ENCODE data around the gene MDFIC. TPM values are rescaled to one million over a fixed set of nuclear protein-coding genes. Genes with fewer than 3 reads are reported as not detected.

Gene MDFIC
- total RNA-seq, 6 donors from 2014 or later, result 13.8 to 63.9 (median 31.8) TPM

- Histone ChIP-seq H3K4me3 (no peak overlapping the region), H3K9me3 (no peaks in the 10 kb centered on the region), H3K27me3 (no peaks in the 10 kb centered on the region), H3K4me1 (peaks cover 7 to 24% (median 18%) of the 10 kb centered on the region in 4 donors), H3K27ac (no peak overlapping the region), H3K36me3 (peaks cover 0 to 3% (median 0%) of the 10 kb centered on the region in 4 donors)
- TF ChIP-seq EP300 (IDR thresholded peaks at IDR 0.05), result no peak
- no peak for TF ChIP-seq CTCF (IDR thresholded peaks at IDR 0.05)
- no peak for TF ChIP-seq POLR2A (IDR thresholded peaks at IDR 0.05)
- TF ChIP-seq POLR2AphosphoS5 (IDR thresholded peaks at IDR 0.05), result no peak
- DNase-seq (no peak), ATAC-seq (ENCODE audit: low FRiP score in 2 of 2) (no peak)
- whole genome bisulfite sequencing, 2 donors, result 83 to 87% methylated on average over 2 of the region's 2 CpGs
These were observed 63.3 kb downstream of the MDFIC start for GRCh38 chr7:114985116-114985715.

- no peak for DNase-seq
- H3K4me3 ChIP-seq, result no peak overlapping the region
- peaks cover 0 to 3% (median 0%) of the 10 kb centered on the region in 4 donors for H3K36me3 ChIP-seq
- 81 to 99% methylated on average over 3 of the region's 3 CpGs for WGBS, 2 donors
- ATAC-seq (ENCODE audit: low FRiP score in 2 of 2), result no peak
- no peaks in the 10 kb centered on the region for H3K27me3 ChIP-seq
- H3K9me3 ChIP-seq, result no peaks in the 10 kb centered on the region
- H3K4me1 ChIP-seq, result peaks cover 5 to 23% (median 16%) of the 10 kb centered on the region in 4 donors
- TF ChIP-seq EP300 (IDR thresholded peaks at IDR 0.05) (no peak), CTCF (IDR thresholded peaks at IDR 0.05) (no peak), POLR2AphosphoS5 (IDR thresholded peaks at IDR 0.05) (no peak), POLR2A (IDR thresholded peaks at IDR 0.05) (no peak)
- H3K27ac ChIP-seq, result peak overlapping the region in 1 of 4 donors; percentile 72
These were observed 64.6 kb downstream of the MDFIC start for GRCh38 chr7:114986190-114987180.

- Histone ChIP-seq H3K36me3 (peaks cover 0 to 3% (median 0%) of the 10 kb centered on the region in 4 donors), H3K9me3 (no peaks in the 10 kb centered on the region), H3K27me3 (no peaks in the 10 kb centered on the region), H3K4me1 (peaks cover 5 to 19% (median 14%) of the 10 kb centered on the region in 4 donors), H3K4me3 (no peak overlapping the region), H3K27ac (peak overlapping the region; percentile 53 to 72 (median 58))
- TF ChIP-seq EP300 (IDR thresholded peaks at IDR 0.05), result no peak
- no peak for TF ChIP-seq POLR2AphosphoS5 (IDR thresholded peaks at IDR 0.05)
- no peak for TF ChIP-seq POLR2A (IDR thresholded peaks at IDR 0.05)
- no peak for TF ChIP-seq CTCF (IDR thresholded peaks at IDR 0.05)
- ATAC-seq (ENCODE audit: low FRiP score in 2 of 2) (no peak), DNase-seq (no peak)
- 50 to 63% methylated on average over 1 of the region's 1 CpG for WGBS, 2 donors
These were observed 66.1 kb downstream of the MDFIC start for GRCh38 chr7:114988026-114988425.

GRCh38 chr7:114988755-114989375 lies 67.0 kb downstream of the MDFIC start:
- ATAC-seq (ENCODE audit: low FRiP score in 2 of 2), result peak in 1 of 2 donors; percentile 80
- WGBS, 2 donors, result 43 to 45% methylated on average over 2 of the region's 2 CpGs

GRCh38 chr7:114989531-114989930 lies 67.6 kb downstream of the MDFIC start:
- DNase-seq, result no peak
- no peak overlapping the region for H3K4me3 ChIP-seq
- H3K27me3 ChIP-seq, result no peaks in the 10 kb centered on the region
- no peak for ATAC-seq (ENCODE audit: low FRiP score in 2 of 2)
- 86 to 91% methylated on average over 5 of the region's 5 CpGs for WGBS, 2 donors
- H3K9me3 ChIP-seq, result no peaks in the 10 kb centered on the region
- H3K4me1 ChIP-seq, result peaks cover 5 to 19% (median 14%) of the 10 kb centered on the region in 4 donors
- H3K36me3 ChIP-seq, result no peaks in the 10 kb centered on the region
- no peak for TF ChIP-seq POLR2A (IDR thresholded peaks at IDR 0.05)
- TF ChIP-seq CTCF (IDR thresholded peaks at IDR 0.05), result no peak
- TF ChIP-seq POLR2AphosphoS5 (IDR thresholded peaks at IDR 0.05), result no peak
- no peak for TF ChIP-seq EP300 (IDR thresholded peaks at IDR 0.05)
- no peak overlapping the region for H3K27ac ChIP-seq

More at GRCh38 chr7:114988755-114989375, 67.0 kb downstream of the MDFIC start:
- Histone ChIP-seq H3K4me1 (peaks cover 5 to 19% (median 14%) of the 10 kb centered on the region in 4 donors), H3K4me3 (no peak overlapping the region), H3K9me3 (no peaks in the 10 kb centered on the region), H3K36me3 (peaks cover 0 to under 1% (median 0%) of the 10 kb centered on the region in 4 donors), H3K27ac (peak overlapping the region; percentile 53 to 72 (median 58)), H3K27me3 (no peaks in the 10 kb centered on the region)
- DNase-seq, result peak in 1 of 2 donors; percentile 54
- TF ChIP-seq EP300 (IDR thresholded peaks at IDR 0.05) (peak in 1 of 4 donors; percentile 12), POLR2AphosphoS5 (IDR thresholded peaks at IDR 0.05) (no peak)

Data from upper lobe of left lung (tissue), 6 donors.